CD4-positive, alpha-beta T cell treated with Interleukin-6 for 4 hours (primary cell): ENCODE results near the gene LUZP4.
"Not testable (repeated sequence)": the region's sequence is repeated elsewhere in the genome, so short reads cannot be mapped to it uniquely, and the experiment has no call there.

Source experiments
- DNase-seq: peaks from one replicate; pipeline ENCODE4 v3.0.0-alpha.2; 2020; ENCODE audit warnings: mixed read lengths

LUZP4 gene

GRCh38 chrX:115339441-115340025, 50.0 kb downstream of the LUZP4 start:
- no peak for DNase-seq

DNA sequence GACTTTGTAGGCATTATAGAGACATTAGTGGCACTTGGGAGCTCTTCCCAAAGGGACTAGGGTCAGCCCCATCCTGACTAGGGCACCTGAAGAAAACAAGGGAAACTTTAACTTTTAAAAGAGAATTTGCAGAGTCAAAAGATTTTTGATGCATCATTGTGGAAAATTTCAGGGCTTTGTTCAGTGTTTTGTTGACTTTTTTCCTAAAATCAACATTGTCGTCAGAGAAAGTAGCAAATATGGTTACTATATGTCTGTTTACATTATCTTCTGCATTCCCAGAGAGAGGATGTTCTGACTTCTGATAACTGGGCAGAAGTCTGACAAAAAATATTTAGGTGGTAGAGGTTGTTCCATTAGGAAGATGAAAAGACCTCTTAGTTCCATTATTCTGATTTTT, 51.9 kb downstream of the LUZP4 start:
- no peak for DNase-seq

GRCh38 chrX:115344885-115345614, 55.5 kb downstream of the LUZP4 start:
- DNase-seq: no peak

DNA sequence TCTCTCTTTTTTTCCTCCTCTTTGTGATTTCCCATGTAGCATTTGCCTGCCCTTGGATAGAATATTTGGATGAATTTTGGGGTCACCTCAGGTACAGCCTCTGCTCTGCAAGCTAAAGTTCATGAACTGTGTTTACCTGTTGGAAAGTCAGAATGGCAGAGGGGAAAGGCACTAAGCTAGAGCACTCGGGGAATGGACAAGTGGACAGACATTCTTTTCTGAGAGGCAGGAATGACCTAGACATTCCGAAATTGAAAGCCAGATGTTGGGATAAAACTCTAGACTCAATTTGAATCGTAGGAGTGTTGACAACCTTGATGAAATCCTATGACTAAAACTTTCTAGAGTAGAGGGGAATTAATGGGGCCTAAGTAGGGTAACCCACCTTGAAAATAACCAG, 56.1 kb downstream of the LUZP4 start:
- no peak for DNase-seq

GRCh38 chrX:115346738-115347137, 57.2 kb downstream of the LUZP4 start:
- not testable (repeated sequence) for DNase-seq

DNA sequence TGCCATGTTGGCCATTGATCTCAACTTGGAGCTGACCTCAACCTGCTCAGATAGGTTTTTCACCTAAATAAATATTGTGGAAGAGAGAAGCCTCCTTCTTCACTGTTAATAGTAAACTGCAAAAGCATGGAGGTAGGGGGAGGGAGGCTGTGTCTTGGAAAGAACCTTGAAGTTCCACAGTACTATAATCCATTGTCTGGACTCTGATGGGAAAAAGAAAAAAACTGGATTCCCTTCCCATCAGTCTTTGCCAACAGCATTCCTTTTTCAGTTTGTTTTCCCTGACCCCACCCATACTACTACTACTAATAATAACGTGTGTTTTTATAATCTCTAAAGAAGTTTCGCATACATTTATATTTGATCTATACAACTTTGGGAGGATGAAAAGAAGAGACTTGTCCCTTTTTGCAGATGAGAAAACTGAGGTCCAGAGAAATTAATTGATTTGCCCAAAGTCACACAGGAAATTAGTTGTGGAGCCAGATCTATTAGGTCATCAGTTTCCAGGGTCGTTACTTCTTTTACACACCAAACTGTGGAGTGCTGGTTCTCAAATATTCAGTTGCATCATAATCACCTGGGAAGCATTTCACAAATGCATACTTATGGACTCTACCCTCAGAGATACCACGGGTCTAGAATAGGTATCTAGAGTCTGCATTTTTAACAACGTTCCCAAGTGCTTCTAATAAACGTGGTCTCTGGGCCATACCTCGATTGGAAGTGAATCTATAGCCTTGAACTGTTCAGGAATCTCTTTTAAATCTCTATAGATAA, 59.1 kb downstream of the LUZP4 start:
- DNase-seq: no peak

GRCh38 chrX:115350711-115351381, 61.3 kb downstream of the LUZP4 start:
- no peak for DNase-seq

DNA sequence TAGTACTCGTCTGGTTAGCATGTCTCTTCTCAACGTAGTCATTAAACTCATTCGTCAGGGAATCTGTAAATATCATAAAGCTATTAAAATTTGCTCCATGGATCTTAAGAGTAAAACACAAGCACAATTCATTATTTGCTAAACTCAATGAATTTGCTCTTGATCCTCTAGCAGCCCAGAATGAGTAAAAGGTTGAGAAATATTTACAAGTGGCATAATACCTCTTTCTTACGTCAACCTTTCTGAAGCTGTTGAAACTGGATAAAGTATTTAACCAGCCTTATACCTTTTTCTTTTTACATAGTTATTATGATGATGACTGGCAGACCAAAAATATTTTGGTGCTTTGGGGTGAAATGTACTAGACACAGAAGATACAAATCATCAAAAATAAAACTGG, 66.9 kb downstream of the LUZP4 start:
- no peak for DNase-seq
